AG04449 (cell line): ENCODE measurements around the gene ZNF541.

ENCODE experiments used
- CTCF ChIA-PET: fragments of 350-600 bp; formaldehyde crosslinking; extraction: SDS; loops from one replicate; lab custom pipeline; 2021; ENCODE audit warnings: antibody characterized with exemption; lab: Yijun Ruan, JAX
- POLR2A ChIA-PET: fragments of 400-600, 350-600 bp; formaldehyde crosslinking; extraction: SDS; loops from one replicate; lab custom pipeline; 2020; ENCODE audit warnings: antibody characterized with exemption, inconsistent platforms; lab: Yijun Ruan, JAX
- DNase-seq: peaks from one replicate; pipeline ENCODE4 v3.0.0-alpha.2; 2010; ENCODE audit warnings: low read depth, low spot score
- H3K4me3 ChIP-seq: 2 replicates; pipeline ENCODE4 v1.5.1; 2011; ENCODE audit warnings: low read depth, mild to moderate bottlenecking, control low read depth, low read length
- CTCF ChIP-seq: IDR thresholded peaks from one replicate; pipeline ENCODE4 v1.5.1; 2011; ENCODE audit warnings: mild to moderate bottlenecking, moderate library complexity, low read length, control low read depth, inconsistent platforms; ENCODE audit not compliant: insufficient read depth; ENCODE audit errors: missing control alignments

ZNF541 gene

GRCh38 chr19:47534628-47535027 is 38.3 kb downstream of the ZNF541 start:
- TF ChIP-seq CTCF, result no peak
- no peak overlapping the region for H3K4me3 ChIP-seq
- DNase-seq, result no peak
- ChIA-PET POLR2A (no interaction called here), CTCF (interaction anchor here (0.7 to 1.6 kb wide), 4 partner anchors 9 to 99 kb away, joined by 3 to 13 read pairs (median 4); partner anchors contain the start of gene NAPA)

GRCh38 chr19:47531640-47532387 is 41.1 kb downstream of the ZNF541 start:
- CTCF ChIA-PET, result interaction anchor here (1.1 to 2.0 kb wide), 8 partner anchors 9 to 181 kb away, joined by 3 to 10 read pairs (median 4); partner anchors contain the start of gene EHD2
- POLR2A ChIA-PET, result no interaction called here
- no peak overlapping the region for H3K4me3 ChIP-seq
- TF ChIP-seq CTCF, result no peak
- no peak for DNase-seq

GRCh38 chr19:47529018-47529742 is 43.8 kb downstream of the ZNF541 start:
- CTCF ChIA-PET, result interaction anchor here (0.7 to 2.4 kb wide), 5 partner anchors 8 to 13 kb away, joined by 3 to 18 read pairs (median 4); partner anchors contain the start of gene NAPA
- H3K4me3 ChIP-seq, result no peak overlapping the region
- DNase-seq, result no peak
- TF ChIP-seq CTCF, result no peak
- POLR2A ChIA-PET, result no interaction called here

- no peak for DNase-seq
- H3K4me3 ChIP-seq, result no peak overlapping the region
- CTCF ChIA-PET, result interaction anchor here (3.7 kb wide), 1 partner anchor 11 kb away, joined by 18 read pairs; the partner anchor contains the start of gene NAPA
- POLR2A ChIA-PET, result no interaction called here
- no peak for TF ChIP-seq CTCF
These were observed 46.1 kb downstream of the ZNF541 start for GRCh38 chr19:47526798-47527197.

GRCh38 chr19:47523473-47523872 is 49.5 kb downstream of the ZNF541 start:
- ChIA-PET POLR2A (no interaction called here), CTCF (interaction anchor here (0.6 to 3.7 kb wide), 4 partner anchors 8 to 189 kb away, joined by 3 to 18 read pairs (median 4); partner anchors contain the start of genes EHD2 and NAPA)
- no peak overlapping the region for H3K4me3 ChIP-seq
- no peak for DNase-seq
- TF ChIP-seq CTCF, result no peak
